ENCODE results near the gene SECTM1.
"Not testable (repeated sequence)": the region's sequence is repeated elsewhere in the genome, so short reads cannot be mapped to it uniquely, and the experiment has no call there.

Gene SECTM1

GRCh38 chr17:82375359-82376041, 41.9 kb upstream of the SECTM1 start:
- no peak overlapping the region for H3K4me3 ChIP-seq (ENCODE audit: low read depth in 1 of 5, low read length in 5 of 5)
- peaks cover 3 to 32% (median 21%) of the 10 kb centered on the region in 5 donors for H3K4me1 ChIP-seq (ENCODE audit: control insufficient read depth in 5 of 5, insufficient read depth in 5 of 5, low read length in 5 of 5)
- H3K27ac ChIP-seq (ENCODE audit: low read depth, low read length), result no peak overlapping the region
- no peak overlapping the region for H3K9ac ChIP-seq (ENCODE audit: low read length in 5 of 5)
- H3K9me3 ChIP-seq (ENCODE audit: control insufficient read depth in 5 of 5, low read length in 5 of 5), result no peaks in the 10 kb centered on the region
- no peaks in the 10 kb centered on the region for H3K36me3 ChIP-seq (ENCODE audit: control insufficient read depth in 5 of 5, insufficient read depth in 5 of 5, low read length in 5 of 5)
- peaks cover 37 to 59% (median 52%) of the 10 kb centered on the region in 5 donors for H3K27me3 ChIP-seq (ENCODE audit: control insufficient read depth in 5 of 5, insufficient read depth in 4 of 5, low read length in 5 of 5)

GRCh38 chr17:82374626-82375331, 41.2 kb upstream of the SECTM1 start:
- H3K27me3 ChIP-seq (ENCODE audit: control insufficient read depth in 5 of 5, insufficient read depth in 4 of 5, low read length in 5 of 5), result peaks cover 40 to 63% (median 54%) of the 10 kb centered on the region in 5 donors
- no peak overlapping the region for H3K9ac ChIP-seq (ENCODE audit: low read length in 5 of 5)
- no peak overlapping the region for H3K4me3 ChIP-seq (ENCODE audit: low read depth in 1 of 5, low read length in 5 of 5)
- H3K4me1 ChIP-seq (ENCODE audit: control insufficient read depth in 5 of 5, insufficient read depth in 5 of 5, low read length in 5 of 5), result peaks cover 3 to 31% (median 18%) of the 10 kb centered on the region in 5 donors
- H3K9me3 ChIP-seq (ENCODE audit: control insufficient read depth in 5 of 5, low read length in 5 of 5), result no peaks in the 10 kb centered on the region
- no peaks in the 10 kb centered on the region for H3K36me3 ChIP-seq (ENCODE audit: control insufficient read depth in 5 of 5, insufficient read depth in 5 of 5, low read length in 5 of 5)
- no peak overlapping the region for H3K27ac ChIP-seq (ENCODE audit: low read depth, low read length)

- peaks cover 40 to 67% (median 53%) of the 10 kb centered on the region in 5 donors for H3K27me3 ChIP-seq (ENCODE audit: control insufficient read depth in 5 of 5, insufficient read depth in 4 of 5, low read length in 5 of 5)
- no peak overlapping the region for H3K27ac ChIP-seq (ENCODE audit: low read depth, low read length)
- peaks cover 3 to 29% (median 15%) of the 10 kb centered on the region in 5 donors for H3K4me1 ChIP-seq (ENCODE audit: control insufficient read depth in 5 of 5, insufficient read depth in 5 of 5, low read length in 5 of 5)
- H3K9ac ChIP-seq (ENCODE audit: low read length in 5 of 5), result no peak overlapping the region
- no peak overlapping the region for H3K4me3 ChIP-seq (ENCODE audit: low read depth in 1 of 5, low read length in 5 of 5)
- no peaks in the 10 kb centered on the region for H3K36me3 ChIP-seq (ENCODE audit: control insufficient read depth in 5 of 5, insufficient read depth in 5 of 5, low read length in 5 of 5)
- H3K9me3 ChIP-seq (ENCODE audit: control insufficient read depth in 5 of 5, low read length in 5 of 5), result no peaks in the 10 kb centered on the region
Measured at GRCh38 chr17:82373731-82374625, 40.4 kb upstream of the SECTM1 start.

- Histone ChIP-seq H3K27me3 (ENCODE audit: control insufficient read depth in 5 of 5, insufficient read depth in 4 of 5, low read length in 5 of 5) (peaks cover 33 to 58% (median 45%) of the 10 kb centered on the region in 5 donors), H3K4me1 (ENCODE audit: control insufficient read depth in 5 of 5, insufficient read depth in 5 of 5, low read length in 5 of 5) (peaks cover 3 to 29% (median 15%) of the 10 kb centered on the region in 5 donors)
- not testable (repeated sequence) for H3K9ac ChIP-seq (ENCODE audit: low read length in 5 of 5); H3K9me3 ChIP-seq (ENCODE audit: control insufficient read depth in 5 of 5, low read length in 5 of 5); H3K27ac ChIP-seq (ENCODE audit: low read depth, low read length); H3K36me3 ChIP-seq (ENCODE audit: control insufficient read depth in 5 of 5, insufficient read depth in 5 of 5, low read length in 5 of 5); H3K4me3 ChIP-seq (ENCODE audit: low read depth in 1 of 5, low read length in 5 of 5)
Measured at GRCh38 chr17:82373072-82373452, 39.5 kb upstream of the SECTM1 start.

GRCh38 chr17:82372249-82373071, 38.9 kb upstream of the SECTM1 start:
- no peaks in the 10 kb centered on the region for H3K9me3 ChIP-seq (ENCODE audit: control insufficient read depth in 5 of 5, low read length in 5 of 5)
- H3K9ac ChIP-seq (ENCODE audit: low read length in 5 of 5), result no peak overlapping the region
- H3K36me3 ChIP-seq (ENCODE audit: control insufficient read depth in 5 of 5, insufficient read depth in 5 of 5, low read length in 5 of 5), result no peaks in the 10 kb centered on the region
- H3K27ac ChIP-seq (ENCODE audit: low read depth, low read length), result no peak overlapping the region
- H3K4me1 ChIP-seq (ENCODE audit: control insufficient read depth in 5 of 5, insufficient read depth in 5 of 5, low read length in 5 of 5), result peaks cover 3 to 29% (median 15%) of the 10 kb centered on the region in 5 donors
- peaks cover 31 to 54% (median 44%) of the 10 kb centered on the region in 5 donors for H3K27me3 ChIP-seq (ENCODE audit: control insufficient read depth in 5 of 5, insufficient read depth in 4 of 5, low read length in 5 of 5)
- no peak overlapping the region for H3K4me3 ChIP-seq (ENCODE audit: low read depth in 1 of 5, low read length in 5 of 5)

GRCh38 chr17:82371333-82372248, 38.0 kb upstream of the SECTM1 start, which contains the start of gene UTS2R:
TSS of gene UTS2R (plus strand) at chr17:82371765. CDS start at chr17:82374325, 2,560 bp downstream.
- Histone ChIP-seq H3K36me3 (ENCODE audit: control insufficient read depth in 5 of 5, insufficient read depth in 5 of 5, low read length in 5 of 5) (no peaks in the 10 kb centered on the region), H3K27me3 (ENCODE audit: control insufficient read depth in 5 of 5, insufficient read depth in 4 of 5, low read length in 5 of 5) (peaks cover 31 to 54% (median 44%) of the 10 kb centered on the region in 5 donors), H3K27ac (ENCODE audit: low read depth, low read length) (no peak within 1 kb of the TSS), H3K9ac (ENCODE audit: low read length in 5 of 5) (peak within 1 kb of the TSS in 4 of 5 donors; percentile 16 to 56 (median 24)), H3K4me3 (ENCODE audit: low read depth in 1 of 5, low read length in 5 of 5) (peak within 1 kb of the TSS; percentile 56 to 68 (median 62)), H3K4me1 (ENCODE audit: control insufficient read depth in 5 of 5, insufficient read depth in 5 of 5, low read length in 5 of 5) (peaks cover 3 to 29% (median 15%) of the 10 kb centered on the region in 5 donors), H3K9me3 (ENCODE audit: control insufficient read depth in 5 of 5, low read length in 5 of 5) (no peaks in the 10 kb centered on the region)

GRCh38 chr17:82370471-82371332, 37.1 kb upstream of the SECTM1 start:
- no peaks in the 10 kb centered on the region for H3K9me3 ChIP-seq (ENCODE audit: control insufficient read depth in 5 of 5, low read length in 5 of 5)
- H3K27me3 ChIP-seq (ENCODE audit: control insufficient read depth in 5 of 5, insufficient read depth in 4 of 5, low read length in 5 of 5), result peaks cover 26 to 49% (median 40%) of the 10 kb centered on the region in 5 donors
- H3K27ac ChIP-seq (ENCODE audit: low read depth, low read length), result no peak overlapping the region
- peak overlapping the region in 4 of 5 donors; percentile 16 to 56 (median 24) for H3K9ac ChIP-seq (ENCODE audit: low read length in 5 of 5)
- H3K4me1 ChIP-seq (ENCODE audit: control insufficient read depth in 5 of 5, insufficient read depth in 5 of 5, low read length in 5 of 5), result peaks cover 3 to 25% (median 15%) of the 10 kb centered on the region in 5 donors
- peak overlapping the region; percentile 56 to 68 (median 62) for H3K4me3 ChIP-seq (ENCODE audit: low read depth in 1 of 5, low read length in 5 of 5)
- H3K36me3 ChIP-seq (ENCODE audit: control insufficient read depth in 5 of 5, insufficient read depth in 5 of 5, low read length in 5 of 5), result no peaks in the 10 kb centered on the region

GRCh38 chr17:82369211-82369610, 35.6 kb upstream of the SECTM1 start:
- peaks cover 12 to 34% (median 28%) of the 10 kb centered on the region in 5 donors for H3K27me3 ChIP-seq (ENCODE audit: control insufficient read depth in 5 of 5, insufficient read depth in 4 of 5, low read length in 5 of 5)
- peaks cover 3 to 25% (median 15%) of the 10 kb centered on the region in 5 donors for H3K4me1 ChIP-seq (ENCODE audit: control insufficient read depth in 5 of 5, insufficient read depth in 5 of 5, low read length in 5 of 5)
- no peaks in the 10 kb centered on the region for H3K36me3 ChIP-seq (ENCODE audit: control insufficient read depth in 5 of 5, insufficient read depth in 5 of 5, low read length in 5 of 5)

More at GRCh38 chr17:82369211-82369610, 35.6 kb upstream of the SECTM1 start:
- Histone ChIP-seq H3K27ac (ENCODE audit: low read depth, low read length) (no peak overlapping the region), H3K9ac (ENCODE audit: low read length in 5 of 5) (no peak overlapping the region), H3K4me3 (ENCODE audit: low read depth in 1 of 5, low read length in 5 of 5) (no peak overlapping the region), H3K9me3 (ENCODE audit: control insufficient read depth in 5 of 5, low read length in 5 of 5) (no peaks in the 10 kb centered on the region)
